Activated naive CD4-positive, alpha-beta T cell (primary cell): Measurements from ENCODE around the gene AP5Z1.

ENCODE experiments used
- DNase-seq, 4 experiments: peaks; one replicate each; lab custom pipeline; 2025; lab: John Stamatoyannopoulos, UW

AP5Z1 gene

GRCh38 chr7:4775250-4775847 is at the start of gene AP5Z1:
AP5Z1 (plus strand) TSS chr7:4775623; CDS start chr7:4775716, 93 bp downstream.
- peak; percentile 84 to 93 (median 86) for DNase-seq

GRCh38 chr7:4725850-4726450 is 49.5 kb upstream of the AP5Z1 start:
- no peak for DNase-seq

- DNase-seq = no peak
Observed at GRCh38 chr7:4726566-4726965, 48.9 kb upstream of the AP5Z1 start.

GRCh38 chr7:4727914-4728705 is 47.3 kb upstream of the AP5Z1 start:
- DNase-seq = no peak

GRCh38 chr7:4729266-4729665 is 46.2 kb upstream of the AP5Z1 start:
- no peak for DNase-seq

- DNase-seq = no peak
Observed at GRCh38 chr7:4730276-4730675, 45.1 kb upstream of the AP5Z1 start.

- no peak for DNase-seq
Observed at GRCh38 chr7:4730971-4731370, 44.5 kb upstream of the AP5Z1 start.

- DNase-seq = no peak
Observed at GRCh38 chr7:4731803-4732202, 43.6 kb upstream of the AP5Z1 start.

GRCh38 chr7:4733936-4734528 is 41.4 kb upstream of the AP5Z1 start:
- DNase-seq = no peak

- no peak for DNase-seq
Observed at GRCh38 chr7:4734587-4735345, 40.7 kb upstream of the AP5Z1 start.

GRCh38 chr7:4737300-4737699 is 38.1 kb upstream of the AP5Z1 start:
- no peak for DNase-seq

- DNase-seq = no peak
Observed at GRCh38 chr7:4738711-4739527, 36.5 kb upstream of the AP5Z1 start.

GRCh38 chr7:4739528-4739992 is 35.9 kb upstream of the AP5Z1 start:
- DNase-seq = peak in 2 of 4 experiments; percentile 20 to 32

GRCh38 chr7:4740796-4741195 is 34.6 kb upstream of the AP5Z1 start:
- DNase-seq = no peak

- no peak for DNase-seq
Observed at GRCh38 chr7:4742051-4742573, 33.3 kb upstream of the AP5Z1 start.

- no peak for DNase-seq
Observed at GRCh38 chr7:4742852-4743251, 32.6 kb upstream of the AP5Z1 start.

GRCh38 chr7:4744391-4745264 is 30.8 kb upstream of the AP5Z1 start:
- peak in 2 of 4 experiments; percentile 32 to 54 for DNase-seq

- DNase-seq = no peak
Observed at GRCh38 chr7:4745265-4745919, 30.0 kb upstream of the AP5Z1 start.
